ENCODE results near the gene ZFHX2. TPM values are rescaled to one million over a fixed set of nuclear protein-coding genes. Genes with fewer than 3 reads are reported as not detected.

Gene ZFHX2
- total RNA-seq, 2 experiments from 2014 or later: 0.78 to 1.0 TPM

DNA sequence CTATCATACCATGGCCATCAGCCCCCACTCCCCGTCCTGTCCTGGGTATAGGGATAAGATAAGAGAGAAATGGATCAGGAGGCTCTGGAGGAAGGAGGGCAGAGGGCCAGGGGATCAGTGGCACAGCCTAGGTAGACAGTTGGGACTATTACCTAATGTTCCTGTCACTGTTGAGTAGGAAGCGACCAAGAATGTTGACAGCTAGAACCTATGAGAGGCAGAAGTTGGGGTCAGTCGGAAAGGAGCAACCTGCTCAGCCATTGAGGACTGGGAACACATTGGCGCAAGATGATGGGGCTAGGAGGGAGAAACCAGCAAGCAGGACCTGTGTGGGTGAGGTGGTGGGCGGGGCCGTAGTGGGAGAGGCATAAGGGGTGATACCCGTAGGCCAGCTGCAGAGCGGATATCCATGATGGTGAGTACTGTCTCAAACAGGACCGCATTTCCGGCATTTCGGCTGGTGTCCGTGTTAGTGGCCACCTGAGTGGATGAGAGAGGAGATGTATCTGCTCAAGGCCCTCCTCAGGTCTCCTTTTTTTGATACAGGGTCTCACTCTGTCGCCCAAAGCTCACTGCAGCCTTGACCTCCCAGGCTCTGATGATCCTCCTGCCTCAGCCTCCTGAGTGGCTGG lies 12.7 kb upstream of the ZFHX2 start:
- intact Hi-C loops (cut with micrococcal nuclease): loop anchor here (5.0 kb wide), 1 partner anchor 242 kb away; the partner anchor contains the start of gene PABPN1
- ATAC-seq: no peak
- Mint-ChIP-seq H3K4me1 (ENCODE audit: low read depth) (peaks cover 36% of the 10 kb centered on the region), H3K9me3 (no peaks in the 10 kb centered on the region), H3K4me3 (no peak overlapping the region), H3K27me3 (no peaks in the 10 kb centered on the region), H3K36me3 (ENCODE audit: low read depth) (peaks cover 39% of the 10 kb centered on the region), H3K27ac (no peak overlapping the region)
- CTCF ChIA-PET: interaction anchor here (1.1 to 13.7 kb wide), 3 partner anchors 12 to 98 kb away, joined by 3 to 291 read pairs (median 5); partner anchors contain the start of gene ZFHX2
- POLR2A ChIA-PET: no interaction called here
- TF ChIP-seq, protein P1, sequence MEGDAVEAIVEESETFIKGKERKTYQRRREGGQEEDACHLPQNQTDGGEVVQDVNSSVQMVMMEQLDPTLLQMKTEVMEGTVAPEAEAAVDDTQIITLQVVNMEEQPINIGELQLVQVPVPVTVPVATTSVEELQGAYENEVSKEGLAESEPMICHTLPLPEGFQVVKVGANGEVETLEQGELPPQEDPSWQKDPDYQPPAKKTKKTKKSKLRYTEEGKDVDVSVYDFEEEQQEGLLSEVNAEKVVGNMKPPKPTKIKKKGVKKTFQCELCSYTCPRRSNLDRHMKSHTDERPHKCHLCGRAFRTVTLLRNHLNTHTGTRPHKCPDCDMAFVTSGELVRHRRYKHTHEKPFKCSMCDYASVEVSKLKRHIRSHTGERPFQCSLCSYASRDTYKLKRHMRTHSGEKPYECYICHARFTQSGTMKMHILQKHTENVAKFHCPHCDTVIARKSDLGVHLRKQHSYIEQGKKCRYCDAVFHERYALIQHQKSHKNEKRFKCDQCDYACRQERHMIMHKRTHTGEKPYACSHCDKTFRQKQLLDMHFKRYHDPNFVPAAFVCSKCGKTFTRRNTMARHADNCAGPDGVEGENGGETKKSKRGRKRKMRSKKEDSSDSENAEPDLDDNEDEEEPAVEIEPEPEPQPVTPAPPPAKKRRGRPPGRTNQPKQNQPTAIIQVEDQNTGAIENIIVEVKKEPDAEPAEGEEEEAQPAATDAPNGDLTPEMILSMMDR (IDR thresholded peaks at IDR 0.05): no peak
- no peak for DNase-seq

DNA sequence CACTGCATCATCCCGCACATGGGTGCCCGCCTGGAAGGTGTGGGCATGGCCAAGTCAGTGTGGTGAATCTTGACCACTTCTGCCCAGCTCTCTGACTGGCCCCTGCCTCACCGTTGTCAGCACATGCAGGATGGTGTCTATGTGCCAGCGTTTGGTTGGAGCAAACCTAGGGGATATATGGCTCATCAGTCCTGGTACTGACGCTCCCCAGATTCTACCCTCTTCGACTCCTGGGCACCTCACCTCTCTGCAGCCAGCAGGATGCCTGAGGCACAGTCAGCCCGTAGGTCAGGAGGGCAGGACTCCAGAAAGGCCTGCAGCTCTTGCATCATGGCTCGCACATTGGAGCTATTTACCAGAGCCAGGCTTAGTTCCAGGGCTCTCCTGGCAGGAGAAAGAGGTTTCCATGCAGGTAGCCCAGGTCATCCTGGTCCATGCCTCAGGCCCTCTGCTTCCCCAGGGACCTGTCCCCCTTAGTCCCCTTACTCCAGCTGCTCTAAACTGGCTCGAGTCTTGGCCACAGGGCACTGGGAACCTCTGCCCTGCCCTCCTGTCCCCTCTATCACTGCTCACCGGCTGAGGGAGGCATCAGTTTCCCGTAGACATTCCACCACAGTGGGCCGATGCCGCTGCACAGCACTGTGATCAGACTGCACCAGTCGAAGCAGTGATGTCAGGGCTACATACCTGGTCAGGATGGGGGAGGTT lies 12.1 kb upstream of the ZFHX2 start:
- ATAC-seq (no peak), DNase-seq (no peak)
- no peak overlapping the region for H3K4me3 Mint-ChIP-seq
- H3K27me3 Mint-ChIP-seq: no peaks in the 10 kb centered on the region
- no peaks in the 10 kb centered on the region for H3K9me3 Mint-ChIP-seq
- ChIA-PET POLR2A (interaction anchor here (0.9 to 1.0 kb wide), 2 partner anchors 87 to 88 kb away, joined by 3 read pairs; no protein-coding TSS in a partner anchor), CTCF (interaction anchor here (0.7 to 13.7 kb wide), 8 partner anchors 12 to 97 kb away, joined by 3 to 291 read pairs (median 5); partner anchors contain the start of gene ZFHX2)
- TF ChIP-seq, protein P1 (IDR thresholded peaks at IDR 0.05): no peak
- intact Hi-C loops (cut with micrococcal nuclease): loop anchor here (5.0 kb wide), 1 partner anchor 241 kb away; the partner anchor contains the start of gene PABPN1
- H3K36me3 Mint-ChIP-seq (ENCODE audit: low read depth): peaks cover 42% of the 10 kb centered on the region
- H3K4me1 Mint-ChIP-seq (ENCODE audit: low read depth): peaks cover 33% of the 10 kb centered on the region
- no peak overlapping the region for H3K27ac Mint-ChIP-seq

DNA sequence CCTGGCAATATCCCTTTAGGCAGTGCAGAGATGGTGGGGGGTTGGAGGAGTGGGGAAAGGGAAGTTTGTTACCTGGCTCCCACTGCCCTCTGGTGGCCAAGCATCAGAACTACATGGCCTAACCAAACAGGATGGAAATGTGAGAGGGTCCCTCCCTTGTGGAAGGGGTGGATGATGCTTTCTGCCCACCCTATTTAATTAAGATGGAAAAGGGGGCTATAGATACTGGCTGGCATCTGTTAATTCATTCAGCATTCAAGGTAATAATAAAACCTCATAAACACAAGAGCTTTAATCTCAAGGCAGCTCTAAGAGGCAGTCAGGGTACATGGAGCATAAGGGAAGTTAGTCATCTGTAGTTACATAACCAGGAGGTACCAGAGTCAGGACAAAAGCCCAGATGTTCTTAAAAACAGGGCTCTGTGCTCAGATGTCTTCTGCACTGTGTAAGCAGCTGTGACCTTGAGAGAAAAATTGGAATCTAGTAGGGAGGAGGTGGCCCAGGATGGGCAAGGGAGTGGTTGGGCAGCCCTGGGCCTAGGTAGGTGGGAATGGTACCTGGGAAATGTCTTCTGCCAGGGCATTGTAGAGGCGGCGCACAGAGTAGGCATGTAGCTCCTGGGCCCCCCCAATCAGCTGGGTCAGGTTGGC lies 11.4 kb upstream of the ZFHX2 start:
- peak overlapping the region; percentile 47 for H3K27ac Mint-ChIP-seq
- no peak overlapping the region for H3K4me3 Mint-ChIP-seq
- peaks cover 32% of the 10 kb centered on the region for H3K4me1 Mint-ChIP-seq (ENCODE audit: low read depth)
- ChIA-PET CTCF (interaction anchor here (0.7 to 13.7 kb wide), 8 partner anchors 11 to 96 kb away, joined by 3 to 291 read pairs (median 5); partner anchors contain the start of gene ZFHX2), POLR2A (interaction anchor here (0.9 to 1.0 kb wide), 2 partner anchors 86 to 87 kb away, joined by 3 read pairs; no protein-coding TSS in a partner anchor)
- TF ChIP-seq, protein P1 (IDR thresholded peaks at IDR 0.05): peak; percentile 96
- peak; percentile 33 for ATAC-seq
- H3K9me3 Mint-ChIP-seq: no peaks in the 10 kb centered on the region
- peak; percentile 68 for DNase-seq
- intact Hi-C loops (cut with micrococcal nuclease): loop anchor here (5.0 kb wide), 1 partner anchor 241 kb away; the partner anchor contains the start of gene PABPN1
- H3K36me3 Mint-ChIP-seq (ENCODE audit: low read depth): peaks cover 42% of the 10 kb centered on the region
- no peaks in the 10 kb centered on the region for H3K27me3 Mint-ChIP-seq

DNA sequence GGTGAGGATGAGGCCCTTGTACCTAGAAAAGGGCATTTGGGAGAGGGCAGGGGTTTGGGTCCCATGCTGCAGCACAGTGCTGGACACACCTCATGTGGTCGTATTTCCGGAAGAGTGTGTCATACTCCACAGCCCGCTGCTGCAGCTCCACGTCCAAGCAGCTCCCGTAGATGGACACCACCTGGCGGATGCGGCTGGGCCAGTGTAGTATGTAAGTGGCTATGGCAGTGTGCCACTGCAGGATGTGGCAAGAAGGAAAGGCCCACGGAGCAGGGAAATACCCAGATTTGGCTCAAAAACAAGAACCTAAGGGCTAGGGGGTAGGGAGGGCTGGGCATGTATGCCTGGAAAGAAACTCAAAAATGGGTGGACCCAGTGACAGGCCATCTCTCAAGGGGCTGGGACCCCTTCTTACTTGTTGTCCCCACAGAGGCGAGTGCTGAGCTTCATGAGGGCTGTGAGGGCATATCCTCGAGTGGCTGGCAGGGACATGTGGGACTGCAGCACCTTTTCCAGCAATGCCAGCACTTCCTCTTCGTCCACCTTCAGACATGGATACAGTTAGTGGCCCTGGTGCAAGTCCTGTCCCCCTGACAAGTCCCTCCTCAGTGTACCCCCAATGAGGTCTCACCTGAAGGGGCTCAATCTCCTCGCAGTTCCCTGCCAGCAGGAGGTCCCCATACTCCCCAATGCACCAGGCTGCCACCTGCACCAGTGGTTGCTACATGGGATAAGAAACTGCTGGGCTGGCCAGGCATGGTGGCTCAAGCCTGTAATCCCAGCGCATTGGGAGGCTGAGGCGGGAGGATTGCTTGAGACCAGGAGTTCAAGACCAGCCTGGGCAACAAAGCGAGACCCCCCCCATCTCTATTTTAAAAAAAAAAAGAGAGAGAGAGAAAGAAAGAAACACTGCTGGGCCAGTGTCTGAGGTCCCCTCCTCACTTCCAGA lies 10.6 kb upstream of the ZFHX2 start:
- no peaks in the 10 kb centered on the region for H3K9me3 Mint-ChIP-seq
- peaks cover 35% of the 10 kb centered on the region for H3K4me1 Mint-ChIP-seq (ENCODE audit: low read depth)
- no peaks in the 10 kb centered on the region for H3K27me3 Mint-ChIP-seq
- TF ChIP-seq, protein P1 (IDR thresholded peaks at IDR 0.05): no peak
- H3K27ac Mint-ChIP-seq: no peak overlapping the region
- no peak for DNase-seq
- intact Hi-C loops (cut with micrococcal nuclease): loop anchor here (5.0 kb wide), 1 partner anchor 240 kb away; the partner anchor contains the start of gene PABPN1
- ChIA-PET CTCF (interaction anchor here (0.7 to 13.7 kb wide), 11 partner anchors 10 to 235 kb away, joined by 3 to 291 read pairs (median 5); partner anchors contain the start of gene ZFHX2), POLR2A (interaction anchor here (1.0 kb wide), 2 partner anchors 85 to 87 kb away, joined by 3 read pairs; no protein-coding TSS in a partner anchor)
- no peak for ATAC-seq
- peaks cover 45% of the 10 kb centered on the region for H3K36me3 Mint-ChIP-seq (ENCODE audit: low read depth)
- no peak overlapping the region for H3K4me3 Mint-ChIP-seq

All from activated CD8-positive, alpha-beta T cell treated with anti-CD3 and anti-CD28 coated beads for 36 hours (primary cell).